Measurements from ENCODE around the gene OLFM1.

DNA sequence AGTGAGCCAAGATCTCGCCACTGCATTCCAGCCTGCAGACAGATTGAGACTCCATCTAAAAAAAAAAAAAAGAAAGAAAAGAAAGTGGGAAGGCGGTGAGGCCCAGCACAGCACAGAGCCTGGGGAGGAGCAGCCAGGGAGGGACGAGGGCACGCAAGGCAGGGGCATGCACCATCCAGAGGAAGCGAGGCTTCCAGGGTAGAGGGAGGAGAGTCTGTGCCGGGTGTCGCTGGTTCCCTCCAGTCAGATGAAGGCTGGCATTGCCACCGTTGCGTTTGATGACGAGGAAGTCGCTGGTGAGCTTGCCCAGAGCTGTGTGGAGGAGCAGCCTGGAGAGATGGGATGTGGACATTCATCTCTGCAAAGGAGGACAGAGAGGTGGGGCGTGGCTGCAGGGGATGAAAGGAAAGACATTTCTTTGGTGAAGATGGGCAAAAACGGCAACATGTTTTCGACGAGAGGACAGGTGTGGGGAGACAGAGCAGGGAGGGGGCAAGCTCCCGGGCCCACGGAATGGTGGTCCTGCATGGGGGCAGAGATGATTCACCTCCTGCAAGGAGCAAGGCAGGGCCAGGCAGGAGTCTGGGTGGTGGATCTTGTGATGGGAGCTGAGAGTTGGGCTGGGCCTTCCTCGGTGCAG, 18.6 kb upstream of the OLFM1 start:
- TF ChIP-seq, protein P1, sequence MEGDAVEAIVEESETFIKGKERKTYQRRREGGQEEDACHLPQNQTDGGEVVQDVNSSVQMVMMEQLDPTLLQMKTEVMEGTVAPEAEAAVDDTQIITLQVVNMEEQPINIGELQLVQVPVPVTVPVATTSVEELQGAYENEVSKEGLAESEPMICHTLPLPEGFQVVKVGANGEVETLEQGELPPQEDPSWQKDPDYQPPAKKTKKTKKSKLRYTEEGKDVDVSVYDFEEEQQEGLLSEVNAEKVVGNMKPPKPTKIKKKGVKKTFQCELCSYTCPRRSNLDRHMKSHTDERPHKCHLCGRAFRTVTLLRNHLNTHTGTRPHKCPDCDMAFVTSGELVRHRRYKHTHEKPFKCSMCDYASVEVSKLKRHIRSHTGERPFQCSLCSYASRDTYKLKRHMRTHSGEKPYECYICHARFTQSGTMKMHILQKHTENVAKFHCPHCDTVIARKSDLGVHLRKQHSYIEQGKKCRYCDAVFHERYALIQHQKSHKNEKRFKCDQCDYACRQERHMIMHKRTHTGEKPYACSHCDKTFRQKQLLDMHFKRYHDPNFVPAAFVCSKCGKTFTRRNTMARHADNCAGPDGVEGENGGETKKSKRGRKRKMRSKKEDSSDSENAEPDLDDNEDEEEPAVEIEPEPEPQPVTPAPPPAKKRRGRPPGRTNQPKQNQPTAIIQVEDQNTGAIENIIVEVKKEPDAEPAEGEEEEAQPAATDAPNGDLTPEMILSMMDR (IDR thresholded peaks at IDR 0.05; ENCODE audit: low read depth, low read length, missing input control), result no peak
- TF ChIP-seq GABPA (IDR thresholded peaks at IDR 0.05 in 1 of 2, conservative IDR thresholded peaks at IDR 0.05 in 1 of 2) (no peak), TAF1 (conservative IDR thresholded peaks at IDR 0.05) (no peak), YY1 (IDR thresholded peaks at IDR 0.05) (no peak), NR2F2 (IDR thresholded peaks at IDR 0.05) (no peak), HNF4A (conservative IDR thresholded peaks at IDR 0.05) (no peak), SP1 (IDR thresholded peaks at IDR 0.05) (no peak), RAD21 (IDR thresholded peaks at IDR 0.05) (no peak), EGR1 (IDR thresholded peaks at IDR 0.05; ENCODE audit: low read depth in 2 of 2) (no peak)
- TF ChIP-seq, protein P2, sequence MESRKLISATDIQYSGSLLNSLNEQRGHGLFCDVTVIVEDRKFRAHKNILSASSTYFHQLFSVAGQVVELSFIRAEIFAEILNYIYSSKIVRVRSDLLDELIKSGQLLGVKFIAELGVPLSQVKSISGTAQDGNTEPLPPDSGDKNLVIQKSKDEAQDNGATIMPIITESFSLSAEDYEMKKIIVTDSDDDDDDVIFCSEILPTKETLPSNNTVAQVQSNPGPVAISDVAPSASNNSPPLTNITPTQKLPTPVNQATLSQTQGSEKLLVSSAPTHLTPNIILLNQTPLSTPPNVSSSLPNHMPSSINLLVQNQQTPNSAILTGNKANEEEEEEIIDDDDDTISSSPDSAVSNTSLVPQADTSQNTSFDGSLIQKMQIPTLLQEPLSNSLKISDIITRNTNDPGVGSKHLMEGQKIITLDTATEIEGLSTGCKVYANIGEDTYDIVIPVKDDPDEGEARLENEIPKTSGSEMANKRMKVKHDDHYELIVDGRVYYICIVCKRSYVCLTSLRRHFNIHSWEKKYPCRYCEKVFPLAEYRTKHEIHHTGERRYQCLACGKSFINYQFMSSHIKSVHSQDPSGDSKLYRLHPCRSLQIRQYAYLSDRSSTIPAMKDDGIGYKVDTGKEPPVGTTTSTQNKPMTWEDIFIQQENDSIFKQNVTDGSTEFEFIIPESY (IDR thresholded peaks at IDR 0.05), result no peak
- TF ChIP-seq, protein P3, sequence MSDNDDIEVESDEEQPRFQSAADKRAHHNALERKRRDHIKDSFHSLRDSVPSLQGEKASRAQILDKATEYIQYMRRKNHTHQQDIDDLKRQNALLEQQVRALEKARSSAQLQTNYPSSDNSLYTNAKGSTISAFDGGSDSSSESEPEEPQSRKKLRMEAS (IDR thresholded peaks at IDR 0.05), result no peak
- TF ChIP-seq, protein P4, sequence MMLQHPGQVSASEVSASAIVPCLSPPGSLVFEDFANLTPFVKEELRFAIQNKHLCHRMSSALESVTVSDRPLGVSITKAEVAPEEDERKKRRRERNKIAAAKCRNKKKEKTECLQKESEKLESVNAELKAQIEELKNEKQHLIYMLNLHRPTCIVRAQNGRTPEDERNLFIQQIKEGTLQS (IDR thresholded peaks at IDR 0.05), result no peak

Data from liver (tissue), 3 donors.